CD14-positive monocyte (primary cell): Measurements from ENCODE around the gene ZNF423. TPM values are rescaled to one million over a fixed set of nuclear protein-coding genes. Genes with fewer than 3 reads are reported as not detected.

Source experiments
- DNase-seq, 3 donors: peaks; one replicate each; pipeline ENCODE4 v3.0.0-alpha.2; 2011 to 2022
- H2AFZ ChIP-seq: 2 replicates; pipeline ENCODE4 v1.6.0; 2012; ENCODE audit warnings: mild to moderate bottlenecking, low read depth, low read length, inconsistent platforms; ENCODE audit not compliant: insufficient read depth, poor library complexity, severe bottlenecking
- H3K27ac ChIP-seq, 2 donors: 1 replicate in 1 of 2; 2 replicates in 1 of 2; pipeline ENCODE4 v1.5.1; 2012 to 2013; ENCODE audit warnings: low read length in 2 of 2, control low read depth in 1 of 2, inconsistent platforms in 1 of 2, low read depth in 1 of 2, mild to moderate bottlenecking in 1 of 2
- H3K27me3 ChIP-seq, 2 donors: one replicate each; pipeline versions ENCODE4 v1.6.0 to v1.6.1; 2011 to 2013; ENCODE audit warnings: low read length in 2 of 2; ENCODE audit not compliant: control insufficient read depth in 2 of 2, insufficient read depth in 2 of 2
- H3K36me3 ChIP-seq, 2 donors: replicated peaks in 1 of 2; 1 replicate in 1 of 2; 2 replicates in 1 of 2; pipeline versions ENCODE4 v1.5.1 to v1.6.1; 2012 to 2013; ENCODE audit warnings: low read length in 2 of 2, control low read depth in 1 of 2, inconsistent platforms in 1 of 2, mild to moderate bottlenecking in 1 of 2; ENCODE audit not compliant: insufficient read depth in 2 of 2, control insufficient read depth in 1 of 2
- H3K4me1 ChIP-seq, 2 donors: 1 replicate in 1 of 2; 2 replicates in 1 of 2; pipeline versions ENCODE4 v1.5.1 to v1.6.1; 2012 to 2013; ENCODE audit warnings: low read length in 2 of 2, control low read depth in 1 of 2, inconsistent platforms in 1 of 2, mild to moderate bottlenecking in 1 of 2, moderate library complexity in 1 of 2; ENCODE audit not compliant: insufficient read depth in 2 of 2, control insufficient read depth in 1 of 2
- H3K4me2 ChIP-seq: replicated peaks from 2 replicates; pipeline ENCODE3; 2012; ENCODE audit warnings: low read length, moderate library complexity, mild to moderate bottlenecking; ENCODE audit not compliant: poor library complexity, severe bottlenecking; ENCODE audit errors: extremely low read depth
- H3K4me3 ChIP-seq, 3 experiments: fragments of 200-600 bp in 1 of 3; sonication (generic) in 1 of 3; replicated peaks in 1 of 3; 1 replicate in 2 of 3; 2 replicates in 1 of 3; pipeline ENCODE4 v1.5.1; 2011 to 2013; ENCODE audit warnings: low read length in 3 of 3, mild to moderate bottlenecking in 3 of 3, control low read depth in 2 of 3, low read depth in 2 of 3, inconsistent platforms in 1 of 3, moderate library complexity in 1 of 3
- H3K79me2 ChIP-seq: 2 replicates; pipeline ENCODE4 v1.6.0; 2012; ENCODE audit warnings: mild to moderate bottlenecking, control low read depth, inconsistent platforms, low read length, moderate library complexity; ENCODE audit not compliant: insufficient read depth
- H3K9ac ChIP-seq: 2 replicates; pipeline ENCODE4 v1.6.0; 2017; ENCODE audit warnings: low read length, mild to moderate bottlenecking; ENCODE audit not compliant: insufficient read depth, poor library complexity, severe bottlenecking
- H3K9me3 ChIP-seq, 2 donors: replicated peaks in 1 of 2; 1 replicate in 1 of 2; 2 replicates in 1 of 2; pipeline versions ENCODE4 v1.5.1 to v1.6.1; 2012 to 2013; ENCODE audit warnings: low read length in 2 of 2, control low read depth in 1 of 2; ENCODE audit not compliant: control insufficient read depth in 1 of 2, insufficient read depth in 1 of 2
- H4K20me1 ChIP-seq: 2 replicates; pipeline ENCODE4 v1.6.0; 2012; ENCODE audit warnings: mild to moderate bottlenecking, low read length, control low read depth, moderate library complexity; ENCODE audit not compliant: insufficient read depth
- H3K27ac Mint-ChIP-seq, 7 donors: one replicate each; pipeline ENCODE4 v1.8.0; 2020; ENCODE audit warnings: mild to moderate bottlenecking in 7 of 7, mixed read lengths in 7 of 7, moderate library complexity in 6 of 7, inconsistent platforms in 2 of 7
- H3K27me3 Mint-ChIP-seq, 3 donors: one replicate each; pipeline ENCODE4 v1.8.0; 2021 to 2022; ENCODE audit warnings: low read depth in 3 of 3, mild to moderate bottlenecking in 3 of 3, mixed read lengths in 3 of 3, moderate library complexity in 3 of 3, inconsistent platforms in 1 of 3
- H3K36me3 Mint-ChIP-seq, 2 donors: one replicate each; pipeline ENCODE4 v1.8.0; 2020; ENCODE audit warnings: mixed read lengths in 2 of 2, inconsistent platforms in 1 of 2, mild to moderate bottlenecking in 1 of 2
- H3K4me1 Mint-ChIP-seq: one replicate; pipeline ENCODE4 v1.8.0; 2020; ENCODE audit warnings: mild to moderate bottlenecking, mixed read lengths
- H3K4me3 Mint-ChIP-seq, 2 donors: one replicate each; pipeline ENCODE4 v1.8.0; 2020; ENCODE audit warnings: mild to moderate bottlenecking in 2 of 2, mixed read lengths in 2 of 2, moderate library complexity in 1 of 2
- H3K9me3 Mint-ChIP-seq, 7 donors: one replicate each; pipeline ENCODE4 v1.8.0; 2020 to 2022; ENCODE audit warnings: mixed read lengths in 7 of 7, mild to moderate bottlenecking in 6 of 7, moderate library complexity in 6 of 7, inconsistent platforms in 2 of 7
- WGBS: methylation state at CpG from one replicate; pipeline ENCODE4 v1.1.5; 2013; ENCODE audit warnings: missing lambda C conversion rate; ENCODE audit not compliant: insufficient coverage; 5-methylcytosine and 5-hydroxymethylcytosine counted together
- intact Hi-C, 2 donors: fragments of 100-400 bp; cut with micrococcal nuclease; formaldehyde crosslinking; loops; one replicate each; pipeline versions ENCODE4 v1.15.0 to v1.15.1; 2023
- polyA plus RNA-seq, 3 donors: library from polyadenylated mRNA; depleted of rRNA in 1 of 3; unstranded in 2 of 3; stranded (reverse) in 1 of 3; fragments of 300-500 nt in 2 of 3; fragments of >200 nt in 1 of 3; fragmentation: Illumina TruSeq in 2 of 3; gene quantifications; 1 replicate in 2 of 3; 2 replicates in 1 of 3; pipeline ENCODE4 v1.2.3, GENCODE V29; 2012 to 2021
- TF ChIP-seq, protein P1 (sequence below): fragments of 200-600 bp; IDR thresholded peaks from one replicate; pipeline ENCODE4 v1.8.0; 2022; ENCODE audit warnings: antibody characterized with exemption, mild to moderate bottlenecking

ZNF423 gene
- polyA plus RNA-seq, 3 donors, result not detected

- Histone ChIP-seq H3K9ac (no peak overlapping the region), H3K4me2 (no peak overlapping the region), H3K27me3 (no peaks in the 10 kb centered on the region), H3K9me3 (no peaks in the 10 kb centered on the region), H4K20me1 (no peaks in the 10 kb centered on the region), H3K27ac (no peak overlapping the region), H3K4me3 (no peak overlapping the region), H3K36me3 (no peaks in the 10 kb centered on the region), H2AFZ (no peak overlapping the region), H3K79me2 (no peaks in the 10 kb centered on the region), H3K4me1 (no peaks in the 10 kb centered on the region)
- Mint-ChIP-seq H3K4me3 (no peak overlapping the region), H3K4me1 (no peaks in the 10 kb centered on the region), H3K27ac (peak overlapping the region in 1 of 7 donors; percentile 66), H3K27me3 (peaks cover 0 to 5% (median 0%) of the 10 kb centered on the region in 3 donors), H3K36me3 (no peaks in the 10 kb centered on the region), H3K9me3 (no peaks in the 10 kb centered on the region)
- intact Hi-C loops, result no loop called here
- TF ChIP-seq, protein P1, sequence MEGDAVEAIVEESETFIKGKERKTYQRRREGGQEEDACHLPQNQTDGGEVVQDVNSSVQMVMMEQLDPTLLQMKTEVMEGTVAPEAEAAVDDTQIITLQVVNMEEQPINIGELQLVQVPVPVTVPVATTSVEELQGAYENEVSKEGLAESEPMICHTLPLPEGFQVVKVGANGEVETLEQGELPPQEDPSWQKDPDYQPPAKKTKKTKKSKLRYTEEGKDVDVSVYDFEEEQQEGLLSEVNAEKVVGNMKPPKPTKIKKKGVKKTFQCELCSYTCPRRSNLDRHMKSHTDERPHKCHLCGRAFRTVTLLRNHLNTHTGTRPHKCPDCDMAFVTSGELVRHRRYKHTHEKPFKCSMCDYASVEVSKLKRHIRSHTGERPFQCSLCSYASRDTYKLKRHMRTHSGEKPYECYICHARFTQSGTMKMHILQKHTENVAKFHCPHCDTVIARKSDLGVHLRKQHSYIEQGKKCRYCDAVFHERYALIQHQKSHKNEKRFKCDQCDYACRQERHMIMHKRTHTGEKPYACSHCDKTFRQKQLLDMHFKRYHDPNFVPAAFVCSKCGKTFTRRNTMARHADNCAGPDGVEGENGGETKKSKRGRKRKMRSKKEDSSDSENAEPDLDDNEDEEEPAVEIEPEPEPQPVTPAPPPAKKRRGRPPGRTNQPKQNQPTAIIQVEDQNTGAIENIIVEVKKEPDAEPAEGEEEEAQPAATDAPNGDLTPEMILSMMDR, result no peak
- DNase-seq, result no peak
- WGBS, result 95% methylated on average over 8 of the region's 11 CpGs
These were observed 149.1 kb downstream of the ZNF423 start for GRCh38 chr16:49706620-49707355.

DNA sequence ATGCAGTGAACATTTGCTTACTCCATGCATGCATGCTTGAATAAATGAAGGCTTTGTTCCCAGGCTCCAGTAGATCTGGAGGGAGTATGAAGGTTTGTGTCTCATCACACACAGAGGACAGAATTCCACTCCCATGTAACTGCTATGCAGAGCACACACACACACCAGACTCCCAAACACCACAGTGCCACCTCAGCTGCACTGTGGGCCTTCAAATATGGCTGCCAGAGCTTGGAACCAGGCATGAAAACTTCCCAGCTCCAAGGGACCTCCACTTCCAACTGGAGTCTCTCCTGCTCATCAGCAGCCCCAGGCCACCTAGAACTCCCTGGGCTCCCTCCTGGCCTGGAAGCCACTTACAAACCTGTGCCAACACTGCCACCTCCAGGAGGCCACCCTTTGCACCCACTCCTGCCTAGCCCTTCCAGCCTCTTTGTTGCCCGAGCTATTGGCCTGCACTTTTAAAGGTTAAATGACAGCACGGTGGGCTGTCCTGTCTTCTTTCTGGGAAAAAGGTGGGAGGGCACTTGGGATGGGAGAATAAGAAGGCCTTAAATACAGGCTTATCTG is 151.2 kb downstream of the ZNF423 start:
- TF ChIP-seq, protein P1, result no peak
- WGBS, result no CpG with 5 or more reads among the region's 2 CpGs
- no peak overlapping the region for H3K4me2 ChIP-seq
- H4K20me1 ChIP-seq, result no peaks in the 10 kb centered on the region
- no peak overlapping the region for H3K9ac ChIP-seq
- no peaks in the 10 kb centered on the region for H3K4me1 ChIP-seq
- intact Hi-C loops, result no loop called here
- no peak overlapping the region for H2AFZ ChIP-seq
- H3K27me3 ChIP-seq, result peaks cover 0 to 6% of the 10 kb centered on the region in 2 donors
- no peak for DNase-seq
- H3K36me3 ChIP-seq, result no peaks in the 10 kb centered on the region
- H3K36me3 Mint-ChIP-seq, result no peaks in the 10 kb centered on the region
- H3K4me1 Mint-ChIP-seq, result no peaks in the 10 kb centered on the region
- H3K79me2 ChIP-seq, result no peaks in the 10 kb centered on the region
- H3K27ac ChIP-seq, result no peak overlapping the region
- H3K9me3 Mint-ChIP-seq, result no peaks in the 10 kb centered on the region
- no peak overlapping the region for H3K27ac Mint-ChIP-seq
- no peak overlapping the region for H3K4me3 Mint-ChIP-seq
- no peaks in the 10 kb centered on the region for H3K9me3 ChIP-seq
- peaks cover 6 to 13% (median 8%) of the 10 kb centered on the region in 3 donors for H3K27me3 Mint-ChIP-seq
- H3K4me3 ChIP-seq, result no peak overlapping the region
